Activated CD4-positive, alpha-beta T cell treated with anti-CD3 and anti-CD28 coated beads, Interleukin-2, amount 50 U/mL, for 48 hours (primary cell): ENCODE measurements around the gene FAM135A.
"Not testable (repeated sequence)": the region's sequence is repeated elsewhere in the genome, so short reads cannot be mapped to it uniquely, and the experiment has no call there.

Experiments
- DNase-seq, 2 experiments: peaks; one replicate each; pipeline ENCODE4 v3.0.0-alpha.2; 2020

FAM135A gene

GRCh38 chr6:70396796-70397729, 16.2 kb upstream of the FAM135A start:
- no peak for DNase-seq

- no peak for DNase-seq
Measured at GRCh38 chr6:70398783-70399728, 14.3 kb upstream of the FAM135A start.

GRCh38 chr6:70404658-70405057, 8.7 kb upstream of the FAM135A start:
- DNase-seq: no peak

GRCh38 chr6:70409216-70409615, 4.1 kb upstream of the FAM135A start:
- DNase-seq: no peak

- DNase-seq: no peak
Measured at GRCh38 chr6:70411542-70412251, 1.6 kb upstream of the FAM135A start.

GRCh38 chr6:70412252-70413113, 825 bp upstream of the FAM135A start:
- no peak for DNase-seq

GRCh38 chr6:70413992-70414494, 735 bp downstream of the FAM135A start:
- DNase-seq: no peak

- DNase-seq: no peak
Measured at GRCh38 chr6:70414813-70415212, 1.5 kb downstream of the FAM135A start.

GRCh38 chr6:70415247-70415646, 1.9 kb downstream of the FAM135A start:
- DNase-seq: no peak

GRCh38 chr6:70415660-70416059, 2.4 kb downstream of the FAM135A start:
- no peak for DNase-seq

GRCh38 chr6:70421509-70421908, 8.2 kb downstream of the FAM135A start:
- DNase-seq: no peak

- DNase-seq: no peak
Measured at GRCh38 chr6:70423189-70424134, 10.2 kb downstream of the FAM135A start.

GRCh38 chr6:70424291-70424690, 11.0 kb downstream of the FAM135A start:
- DNase-seq: no peak

- DNase-seq: no peak
Measured at GRCh38 chr6:70436320-70436719, 23.0 kb downstream of the FAM135A start.

- no peak for DNase-seq
Measured at GRCh38 chr6:70445001-70445400, 31.7 kb downstream of the FAM135A start.

- not testable (repeated sequence) for DNase-seq
Measured at GRCh38 chr6:70447343-70448070, 34.2 kb downstream of the FAM135A start.

GRCh38 chr6:70453899-70454298, 40.6 kb downstream of the FAM135A start:
- DNase-seq: not testable (repeated sequence)

- DNase-seq: no peak
Measured at GRCh38 chr6:70456735-70457134, 43.4 kb downstream of the FAM135A start.

- DNase-seq: no peak
Measured at GRCh38 chr6:70459235-70459634, 45.9 kb downstream of the FAM135A start.

- DNase-seq: not testable (repeated sequence)
Measured at GRCh38 chr6:70459699-70460098, 46.4 kb downstream of the FAM135A start.
